Prostate gland (tissue), 2 donors: ENCODE measurements around the gene NBEA.

Experiments
- POLR2A ChIP-seq: fragments of 450-650 bp; IDR thresholded peaks from one replicate; pipeline ENCODE4 v1.6.1; 2016; ENCODE audit warnings: antibody characterized with exemption, mild to moderate bottlenecking
- TF ChIP-seq, protein P1 (sequence below), 4 experiments: fragments of 200-600 bp in 2 of 4; fragments of 450-650 bp in 2 of 4; sonication (generic) in 2 of 4; IDR thresholded peaks; 1 replicate in 3 of 4; 2 replicates in 1 of 4; pipeline ENCODE4 v1.5.1; 2016 to 2019; ENCODE audit warnings: antibody characterized with exemption in 4 of 4, mild to moderate bottlenecking in 2 of 4, moderate library complexity in 2 of 4

DNA sequence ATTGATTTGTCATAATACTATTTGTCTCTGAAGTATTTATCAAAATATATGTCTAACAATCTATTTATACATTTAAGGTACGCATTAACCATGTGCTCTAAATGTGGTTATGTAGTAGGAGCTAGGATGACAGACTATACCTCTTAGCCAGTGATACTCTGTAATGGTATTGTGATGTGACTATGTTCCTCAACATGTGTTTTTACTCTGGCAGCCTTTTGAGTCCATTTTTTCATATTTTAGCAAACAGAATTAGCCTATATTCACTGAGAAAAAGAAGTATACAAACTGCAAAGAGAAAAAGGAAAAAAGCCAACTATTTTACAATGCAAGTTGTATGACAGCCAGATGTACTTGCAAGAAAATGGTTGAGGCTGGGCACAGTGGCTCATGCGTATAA, 507.8 kb downstream of the NBEA start:
- TF ChIP-seq, protein P1, sequence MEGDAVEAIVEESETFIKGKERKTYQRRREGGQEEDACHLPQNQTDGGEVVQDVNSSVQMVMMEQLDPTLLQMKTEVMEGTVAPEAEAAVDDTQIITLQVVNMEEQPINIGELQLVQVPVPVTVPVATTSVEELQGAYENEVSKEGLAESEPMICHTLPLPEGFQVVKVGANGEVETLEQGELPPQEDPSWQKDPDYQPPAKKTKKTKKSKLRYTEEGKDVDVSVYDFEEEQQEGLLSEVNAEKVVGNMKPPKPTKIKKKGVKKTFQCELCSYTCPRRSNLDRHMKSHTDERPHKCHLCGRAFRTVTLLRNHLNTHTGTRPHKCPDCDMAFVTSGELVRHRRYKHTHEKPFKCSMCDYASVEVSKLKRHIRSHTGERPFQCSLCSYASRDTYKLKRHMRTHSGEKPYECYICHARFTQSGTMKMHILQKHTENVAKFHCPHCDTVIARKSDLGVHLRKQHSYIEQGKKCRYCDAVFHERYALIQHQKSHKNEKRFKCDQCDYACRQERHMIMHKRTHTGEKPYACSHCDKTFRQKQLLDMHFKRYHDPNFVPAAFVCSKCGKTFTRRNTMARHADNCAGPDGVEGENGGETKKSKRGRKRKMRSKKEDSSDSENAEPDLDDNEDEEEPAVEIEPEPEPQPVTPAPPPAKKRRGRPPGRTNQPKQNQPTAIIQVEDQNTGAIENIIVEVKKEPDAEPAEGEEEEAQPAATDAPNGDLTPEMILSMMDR (IDR thresholded peaks at IDR 0.05): no peak
- no peak for TF ChIP-seq POLR2A
